Posterior cingulate gyrus (tissue), 11 donors: ENCODE data around the gene RGMA.

Experiments
- DNase-seq, 10 donors: peaks; one replicate each; pipeline versions ENCODE4 v3.0.0 to v3.0.0-alpha.2; 2020 to 2021; ENCODE audit warnings: mixed read lengths in 3 of 10
- intact Hi-C: fragments of 100-400 bp; cut with DNase I; formaldehyde crosslinking; loops from one replicate; pipeline ENCODE4 v1.15.1; 2023

The RGMA gene

GRCh38 chr15:93088981-93089726, at the start of gene RGMA:
Gene RGMA (minus strand): TSS chr15:93089211. CDS start chr15:93088932, 279 bp downstream.
- intact Hi-C loops = loop anchor here (2.0 to 10.0 kb wide), 2 partner anchors 886 to 1032 kb away; no protein-coding TSS in a partner anchor
- DNase-seq = peak in 4 of 10 donors; percentile 34 to 86 (median 48)

- peak in 1 of 10 donors; percentile 45 for DNase-seq
- intact Hi-C loops = no loop called here
These were observed 47.6 kb upstream of the RGMA start for GRCh38 chr15:93136606-93137005.

GRCh38 chr15:93135997-93136397, 47.0 kb upstream of the RGMA start:
- intact Hi-C loops = no loop called here
- peak in 1 of 10 donors; percentile 13 for DNase-seq

- intact Hi-C loops = no loop called here
- peak in 1 of 10 donors; percentile 17 for DNase-seq
These were observed 46.4 kb upstream of the RGMA start for GRCh38 chr15:93135459-93135858.

- peak in 4 of 10 donors; percentile 37 to 84 (median 58) for DNase-seq
- intact Hi-C loops = no loop called here
These were observed 42.6 kb upstream of the RGMA start for GRCh38 chr15:93131485-93132095.

GRCh38 chr15:93129702-93130488, 40.9 kb upstream of the RGMA start:
- intact Hi-C loops = no loop called here

GRCh38 chr15:93127286-93127685, 38.3 kb upstream of the RGMA start:
- intact Hi-C loops = no loop called here
- DNase-seq = peak in 1 of 10 donors; percentile 56

More at GRCh38 chr15:93129702-93130488, 40.9 kb upstream of the RGMA start:
- peak in 1 of 10 donors; percentile 61 for DNase-seq

- intact Hi-C loops = no loop called here
- DNase-seq = peak in 1 of 10 donors; percentile 73
These were observed 37.6 kb upstream of the RGMA start for GRCh38 chr15:93126599-93126998.

GRCh38 chr15:93126148-93126547, 37.1 kb upstream of the RGMA start:
- intact Hi-C loops = no loop called here
- peak in 1 of 10 donors; percentile 61 for DNase-seq

- intact Hi-C loops = no loop called here
- peak in 3 of 10 donors; percentile 32 to 86 (median 72) for DNase-seq
These were observed 35.1 kb upstream of the RGMA start for GRCh38 chr15:93124126-93124525.

- intact Hi-C loops = no loop called here
- DNase-seq = peak in 1 of 10 donors; percentile 41
These were observed 33.2 kb upstream of the RGMA start for GRCh38 chr15:93121973-93122910.

GRCh38 chr15:93121107-93121506, 32.1 kb upstream of the RGMA start:
- intact Hi-C loops = no loop called here
- peak in 1 of 10 donors; percentile 24 for DNase-seq

GRCh38 chr15:93118904-93119303, 29.9 kb upstream of the RGMA start:
- intact Hi-C loops = no loop called here
- DNase-seq = peak in 1 of 10 donors; percentile 12

- intact Hi-C loops = no loop called here
- DNase-seq = no peak
These were observed 22.4 kb upstream of the RGMA start for GRCh38 chr15:93111451-93111850.

GRCh38 chr15:93110502-93111040, 21.6 kb upstream of the RGMA start:
- DNase-seq = no peak
- intact Hi-C loops = no loop called here

GRCh38 chr15:93109336-93110102, 20.5 kb upstream of the RGMA start:
- intact Hi-C loops = no loop called here

GRCh38 chr15:93107646-93108045, 18.6 kb upstream of the RGMA start:
- no peak for DNase-seq
- intact Hi-C loops = no loop called here

More at GRCh38 chr15:93109336-93110102, 20.5 kb upstream of the RGMA start:
- no peak for DNase-seq

GRCh38 chr15:93105485-93105884, 16.5 kb upstream of the RGMA start:
- intact Hi-C loops = no loop called here
- no peak for DNase-seq

- no peak for DNase-seq
- intact Hi-C loops = no loop called here
These were observed 14.8 kb upstream of the RGMA start for GRCh38 chr15:93103823-93104222.
